ENCODE measurements around the gene NOL12.

NOL12 gene

GRCh38 chr22:37741312-37741795 is 55.2 kb downstream of the NOL12 start:
- peak; percentile 83 for DNase-seq
- Histone ChIP-seq H3K27me3 (replicated peaks) (no peaks in the 10 kb centered on the region), H3K36me3 (replicated peaks) (no peaks in the 10 kb centered on the region), H3K27ac (no peak overlapping the region), H3K4me3 (ENCODE audit: low read depth, low read length) (no peak overlapping the region)
- in situ Hi-C loops (cut with HindIII; ENCODE audit: low pct_ligation_motif_present, low sequenced_read_pairs), result no loop called here
- TF ChIP-seq CTCF (IDR thresholded peaks at IDR 0.05; ENCODE audit: low read depth, low read length, missing control alignments), result no peak

DNA sequence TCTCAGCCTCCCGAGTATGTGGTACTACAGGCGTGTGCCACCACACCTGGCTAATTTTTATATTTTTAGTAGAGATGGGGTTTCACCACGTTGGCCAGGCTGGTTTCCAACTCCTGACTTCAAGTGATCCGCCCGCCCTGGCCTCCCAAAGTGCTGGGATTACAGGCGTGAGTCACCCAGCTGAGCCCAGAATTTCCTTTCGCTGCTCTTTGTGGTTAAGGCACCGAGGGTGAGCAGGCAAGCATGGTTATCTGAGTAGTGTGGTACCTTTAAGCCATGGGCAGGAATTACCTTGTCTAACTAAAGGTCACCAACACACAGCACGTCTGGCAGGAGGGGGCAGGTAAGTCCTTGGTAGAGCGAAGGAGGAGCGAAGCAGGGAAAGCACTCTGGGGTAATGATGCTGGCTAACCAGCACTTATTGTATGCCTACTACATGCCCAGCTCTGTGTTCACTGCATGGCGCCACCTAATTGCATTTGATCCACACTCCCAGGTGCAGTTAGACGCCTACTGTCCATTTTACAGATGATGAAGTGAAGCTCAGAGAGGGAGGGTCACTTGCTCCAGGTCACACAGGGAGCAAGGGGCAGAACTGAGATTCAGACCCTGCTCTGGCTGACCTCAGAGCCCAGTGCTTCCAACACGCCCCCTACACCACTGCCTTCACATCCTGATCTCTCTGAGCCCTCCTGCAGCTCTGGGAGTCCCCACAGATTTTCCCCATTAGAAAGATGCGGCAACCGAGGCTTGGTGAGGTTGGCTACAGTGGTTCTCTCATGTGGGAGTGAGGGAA is 56.4 kb downstream of the NOL12 start:
- H3K36me3 ChIP-seq (replicated peaks), result no peaks in the 10 kb centered on the region
- peak; percentile 72 for DNase-seq
- H3K27ac ChIP-seq, result no peak overlapping the region
- in situ Hi-C loops (cut with HindIII; ENCODE audit: low pct_ligation_motif_present, low sequenced_read_pairs), result no loop called here
- no peak overlapping the region for H3K4me3 ChIP-seq (ENCODE audit: low read depth, low read length)
- H3K27me3 ChIP-seq (replicated peaks), result no peaks in the 10 kb centered on the region
- no peak for TF ChIP-seq CTCF (IDR thresholded peaks at IDR 0.05; ENCODE audit: low read depth, low read length, missing control alignments)

All from brain microvascular endothelial cell (primary cell).